Right lung (tissue), 10 donors: ENCODE results near the gene NIPAL3. TPM values are rescaled to one million over a fixed set of nuclear protein-coding genes. Genes with fewer than 3 reads are reported as not detected.

Experiments
- DNase-seq, 2 donors: peaks; one replicate each; pipeline ENCODE4 v3.0.0-alpha.2; 2013
- long read RNA-seq, 8 donors: transcript quantifications; one replicate each; lab custom pipeline, GENCODE V29; 2026
- polyA plus RNA-seq, 5 donors: library from polyadenylated mRNA; unstranded; fragments of 120-200 nt; gene quantifications; one replicate each; pipeline versions ENCODE4 v1.2.1 to v1.2.3, GENCODE V29; 2013; ENCODE audit warnings: inconsistent platforms in 1 of 5, low replicate concordance in 1 of 5; ENCODE audit not compliant: insufficient read length in 5 of 5, insufficient read depth in 1 of 5

The NIPAL3 gene
- 10 to 100 TPM; 11.8 to 14.3 (median 13.0) TPM for polyA plus RNA-seq
- long read RNA-seq, donor 1, transcript NIPAL3-204 (12 exons, 1,711 nt), result major isoform, 5 of 7 reads
- long read RNA-seq, donor 1, partial matches to known transcripts, result 0 of 7 reads
- long read RNA-seq, donor 1, other reads (novel, unspliced or antisense), result 0 of 7 reads
- long read RNA-seq, donor 2, result 0 reads
- long read RNA-seq, donor 3, result 0 reads
- long read RNA-seq, donor 4, partial matches to known transcripts, result 0 of 2 reads
- long read RNA-seq, donor 4, other reads (novel, unspliced or antisense), result 0 of 2 reads
- long read RNA-seq, donor 5, partial matches to known transcripts, result 0 of 2 reads
- long read RNA-seq, donor 5, other reads (novel, unspliced or antisense), result 0 of 2 reads
- long read RNA-seq, donor 6, partial matches to known transcripts, result 0 of 2 reads
- long read RNA-seq, donor 6, other reads (novel, unspliced or antisense), result 0 of 2 reads
- long read RNA-seq, donor 7, partial matches to known transcripts, result 0 of 3 reads
- long read RNA-seq, donor 7, other reads (novel, unspliced or antisense), result 0 of 3 reads
- long read RNA-seq, donor 8, partial matches to known transcripts, result 0 of 1 reads
- long read RNA-seq, donor 8, other reads (novel, unspliced or antisense), result 0 of 1 reads

- DNase-seq, result peak; percentile 98 to 99
These were observed at the start of gene NIPAL3 for GRCh38 chr1:24415334-24415909. NIPAL3 (plus strand) TSS chr1:24415802; CDS start chr1:24419548, 3,746 bp downstream.

DNA sequence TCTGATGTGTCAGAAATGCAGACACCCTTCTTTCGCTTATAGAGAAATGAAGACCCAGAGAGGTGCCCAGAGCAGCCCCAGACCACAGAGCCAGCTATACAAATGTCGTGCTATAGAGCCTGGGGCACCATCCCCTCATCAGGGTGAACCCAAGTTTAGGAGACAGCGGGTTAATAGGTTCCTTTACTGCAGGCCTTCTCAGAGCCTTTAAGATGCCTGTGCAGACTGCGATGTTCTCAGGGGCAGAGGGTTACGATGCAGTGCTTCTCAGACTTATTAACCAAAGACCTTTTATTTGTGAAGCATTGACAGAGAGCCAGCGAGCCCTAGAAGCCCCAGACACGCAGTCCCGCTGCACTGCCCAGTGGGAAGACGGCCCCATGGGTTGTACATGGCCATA, 48.9 kb upstream of the NIPAL3 start:
- no peak for DNase-seq

GRCh38 chr1:24369199-24369598, 46.4 kb upstream of the NIPAL3 start:
- no peak for DNase-seq

DNA sequence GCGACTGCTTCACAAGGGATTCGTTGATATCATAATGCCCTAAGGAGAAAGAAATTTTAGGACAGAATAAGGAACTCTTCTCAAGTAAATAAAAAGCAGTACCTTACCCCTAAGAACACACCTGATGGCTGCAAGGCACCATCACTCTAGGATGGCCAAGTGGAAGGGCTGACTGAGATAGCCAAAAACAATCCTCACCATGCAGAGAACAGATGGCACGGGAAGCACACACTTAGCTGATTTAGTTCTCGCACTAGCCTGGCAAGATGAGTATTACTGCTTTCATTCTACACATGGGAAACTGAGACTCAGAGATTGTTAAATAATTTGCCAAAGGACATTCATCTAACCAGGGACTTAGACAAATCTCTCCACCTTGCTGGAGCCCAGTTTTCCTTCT, 45.8 kb upstream of the NIPAL3 start:
- no peak for DNase-seq

- no peak for DNase-seq
These were observed 42.6 kb upstream of the NIPAL3 start for GRCh38 chr1:24373044-24373443.

- no peak for DNase-seq
These were observed 41.9 kb upstream of the NIPAL3 start for GRCh38 chr1:24373710-24374109.

GRCh38 chr1:24374891-24375786, 40.5 kb upstream of the NIPAL3 start:
- DNase-seq, result no peak

- DNase-seq, result no peak
These were observed 35.8 kb upstream of the NIPAL3 start for GRCh38 chr1:24379733-24380315.

DNA sequence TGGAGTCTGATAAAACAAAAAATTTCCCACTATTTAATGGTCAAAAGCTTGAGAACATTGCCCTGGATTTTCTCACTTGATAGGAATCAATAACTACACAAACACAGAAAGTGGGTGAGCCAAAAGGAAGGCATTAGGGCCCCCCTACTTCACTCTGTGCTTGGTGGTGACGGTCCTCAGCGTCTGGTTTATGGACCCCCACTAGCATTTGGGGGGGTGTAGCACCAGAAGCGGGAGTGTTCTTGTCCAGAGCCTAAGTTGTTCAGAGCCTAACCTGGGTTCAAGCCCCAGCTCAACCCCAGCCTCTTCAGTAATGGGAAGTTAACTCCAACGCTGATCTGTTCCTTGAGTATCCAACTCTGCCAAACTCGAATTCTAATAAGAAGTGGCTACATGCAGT, 35.1 kb upstream of the NIPAL3 start:
- DNase-seq, result no peak

- DNase-seq, result no peak
These were observed 34.3 kb upstream of the NIPAL3 start for GRCh38 chr1:24381256-24381655.

GRCh38 chr1:24382165-24382577, 33.4 kb upstream of the NIPAL3 start:
- DNase-seq, result no peak

DNA sequence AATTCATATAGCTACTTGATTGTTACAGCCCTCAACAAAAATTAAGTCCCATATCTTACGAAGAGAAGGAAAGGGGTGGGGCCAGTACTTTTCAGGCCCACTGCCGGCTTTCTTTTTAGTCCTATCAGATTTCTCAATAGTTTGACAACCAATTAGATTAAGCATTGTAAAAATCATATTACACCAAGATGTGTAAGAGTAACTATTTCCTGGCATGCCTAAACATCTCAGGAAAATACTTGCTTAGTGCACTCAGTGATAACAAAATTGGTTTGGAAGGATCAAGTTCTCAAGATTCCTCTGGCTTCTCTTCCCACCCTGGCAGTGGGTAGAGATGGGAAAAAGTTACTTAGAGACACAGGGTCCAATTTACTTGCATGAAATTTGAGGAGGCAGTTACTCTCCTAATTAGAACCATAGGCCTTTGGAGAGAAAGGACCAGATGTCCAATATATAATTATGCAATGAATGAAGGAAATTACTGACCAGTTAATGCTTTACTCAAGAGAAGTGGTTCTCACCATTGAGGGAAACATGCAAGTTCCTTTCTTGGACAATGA, 32.1 kb upstream of the NIPAL3 start:
- no peak for DNase-seq

GRCh38 chr1:24384251-24385090, 31.1 kb upstream of the NIPAL3 start:
- DNase-seq, result peak in 1 of 2 donors; percentile 15

- no peak for DNase-seq
These were observed 30.3 kb upstream of the NIPAL3 start for GRCh38 chr1:24385160-24385940.

GRCh38 chr1:24386241-24386640, 29.4 kb upstream of the NIPAL3 start:
- DNase-seq, result peak in 1 of 2 donors; percentile 53

- no peak for DNase-seq
These were observed 28.7 kb upstream of the NIPAL3 start for GRCh38 chr1:24386931-24387330.

GRCh38 chr1:24387636-24388175, 27.9 kb upstream of the NIPAL3 start:
- no peak for DNase-seq

DNA sequence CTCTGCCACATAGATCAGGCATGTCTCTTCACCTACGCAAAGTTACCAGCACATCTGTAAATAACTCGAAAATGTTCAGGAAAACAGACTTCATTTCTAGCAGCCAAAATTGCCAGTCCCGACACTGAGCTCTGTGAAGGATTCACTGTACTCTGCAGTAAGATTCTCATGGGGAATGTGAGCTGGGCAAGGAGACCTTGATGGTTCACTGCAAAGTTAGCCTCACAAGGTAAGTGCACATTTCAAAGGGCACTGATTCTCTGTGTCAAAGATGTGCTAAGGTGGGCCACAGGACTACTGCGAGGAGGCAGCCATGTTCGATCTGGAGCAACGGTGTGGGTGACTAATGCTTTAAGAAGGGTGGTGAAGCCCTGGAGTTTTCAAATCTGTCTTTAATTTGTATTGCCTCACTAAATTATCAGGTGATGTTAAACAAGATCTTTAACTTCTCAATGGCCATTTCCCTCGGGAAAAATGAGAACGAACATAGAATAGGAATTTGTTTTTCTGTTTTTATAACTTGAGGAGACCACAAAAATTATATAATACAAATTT, 27.2 kb upstream of the NIPAL3 start:
- DNase-seq, result no peak

DNA sequence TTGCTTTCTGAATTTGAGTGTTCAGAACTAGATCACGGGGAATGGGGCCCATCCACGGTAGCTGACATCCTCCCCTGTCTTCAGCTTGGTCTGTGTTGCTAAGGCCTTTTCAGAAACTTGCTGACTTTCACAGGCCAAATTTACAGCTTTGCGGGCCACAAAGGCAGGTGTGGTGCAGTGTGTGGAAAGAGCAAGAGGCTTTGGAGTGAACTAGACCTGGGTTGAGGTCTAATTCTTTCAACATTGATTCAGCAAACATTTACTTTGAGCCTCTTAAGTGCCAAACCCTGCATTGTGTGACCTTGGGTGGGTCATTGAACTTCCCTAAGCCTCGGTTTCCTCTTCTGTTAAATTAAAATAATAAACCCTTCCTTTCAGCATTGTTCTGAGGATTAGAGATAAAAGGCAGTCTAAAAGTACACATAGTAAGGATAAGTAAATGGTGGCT, 26.3 kb upstream of the NIPAL3 start:
- DNase-seq, result no peak
